RPMI7951 (cell line): Measurements from ENCODE around the gene CHDH. TPM values are rescaled to one million over a fixed set of nuclear protein-coding genes. Genes with fewer than 3 reads are reported as not detected.

Experiments used
- DNase-seq: peaks from one replicate; pipeline ENCODE4 v3.0.0-alpha.2; 2012; ENCODE audit warnings: low read depth
- total RNA-seq: library from RNA; depleted of rRNA; stranded (reverse); fragments of >200 nt; shearing (Covaris generic); gene quantifications from 2 replicates; pipeline ENCODE4 v1.2.3, GENCODE V29; 2014

The CHDH gene
- total RNA-seq, 1 experiment from 2014 or later, result not detected

DNA sequence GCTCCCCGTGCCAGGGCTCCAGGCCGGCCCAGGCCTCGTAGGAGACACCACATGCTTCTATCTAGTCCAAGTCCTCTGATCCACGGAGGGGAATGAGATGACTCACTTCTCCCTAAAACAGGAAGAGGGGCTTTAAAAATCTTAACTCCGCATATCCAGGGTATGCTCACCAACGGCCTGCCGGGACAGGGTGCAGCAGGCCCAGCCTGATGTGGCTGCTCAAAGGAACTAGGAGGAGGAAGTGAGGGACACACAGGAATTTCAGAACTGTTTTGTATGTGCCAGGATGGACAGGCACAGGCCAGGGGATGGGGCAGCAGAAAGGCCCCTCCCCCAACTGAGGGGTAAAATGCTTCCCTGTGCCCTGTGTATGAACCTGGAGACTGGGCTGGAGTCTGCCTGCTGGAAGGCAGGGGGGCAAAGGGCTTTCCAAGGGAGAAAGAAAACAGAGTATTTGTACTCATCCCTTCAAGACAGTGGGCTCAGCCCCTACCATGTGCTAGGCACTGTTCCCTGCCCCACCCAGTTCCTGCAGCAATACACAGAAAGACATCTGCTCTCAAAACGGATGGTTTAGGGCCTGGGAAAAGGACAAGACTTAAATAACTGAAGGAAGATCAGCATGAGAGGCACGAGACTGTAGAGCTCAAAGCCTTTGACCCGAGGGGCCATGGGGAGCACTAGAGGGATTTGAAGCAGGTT, 22.1 kb downstream of the CHDH start:
- DNase-seq, result no peak

- DNase-seq, result no peak
Observed at GRCh38 chr3:53823026-53823955, 22.9 kb downstream of the CHDH start.

- DNase-seq, result no peak
Observed at GRCh38 chr3:53822331-53822741, 23.9 kb downstream of the CHDH start.

DNA sequence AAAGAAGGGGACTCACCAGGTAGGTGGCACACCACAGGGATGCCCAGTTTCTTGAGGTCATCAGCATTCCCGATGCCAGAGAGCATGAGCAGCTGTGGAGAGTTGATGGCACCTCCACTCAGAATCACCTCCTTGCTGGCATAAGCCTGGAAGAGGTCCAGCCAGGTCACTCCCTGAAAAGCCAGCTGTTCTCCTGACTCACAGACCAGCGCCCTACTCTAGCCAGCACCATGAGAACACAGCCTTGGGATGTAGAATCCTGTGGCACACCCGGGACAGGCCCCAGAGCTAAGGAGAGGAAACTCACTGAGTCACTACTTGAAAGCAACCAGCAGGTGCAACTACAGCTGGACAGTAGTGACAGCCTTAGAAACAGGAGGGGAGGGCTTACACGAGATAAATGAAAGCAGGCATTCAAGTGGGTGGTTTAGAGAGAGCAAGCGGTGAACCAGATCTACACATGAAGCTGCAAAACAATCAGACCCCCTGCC, 24.5 kb downstream of the CHDH start:
- DNase-seq, result peak; percentile 39

DNA sequence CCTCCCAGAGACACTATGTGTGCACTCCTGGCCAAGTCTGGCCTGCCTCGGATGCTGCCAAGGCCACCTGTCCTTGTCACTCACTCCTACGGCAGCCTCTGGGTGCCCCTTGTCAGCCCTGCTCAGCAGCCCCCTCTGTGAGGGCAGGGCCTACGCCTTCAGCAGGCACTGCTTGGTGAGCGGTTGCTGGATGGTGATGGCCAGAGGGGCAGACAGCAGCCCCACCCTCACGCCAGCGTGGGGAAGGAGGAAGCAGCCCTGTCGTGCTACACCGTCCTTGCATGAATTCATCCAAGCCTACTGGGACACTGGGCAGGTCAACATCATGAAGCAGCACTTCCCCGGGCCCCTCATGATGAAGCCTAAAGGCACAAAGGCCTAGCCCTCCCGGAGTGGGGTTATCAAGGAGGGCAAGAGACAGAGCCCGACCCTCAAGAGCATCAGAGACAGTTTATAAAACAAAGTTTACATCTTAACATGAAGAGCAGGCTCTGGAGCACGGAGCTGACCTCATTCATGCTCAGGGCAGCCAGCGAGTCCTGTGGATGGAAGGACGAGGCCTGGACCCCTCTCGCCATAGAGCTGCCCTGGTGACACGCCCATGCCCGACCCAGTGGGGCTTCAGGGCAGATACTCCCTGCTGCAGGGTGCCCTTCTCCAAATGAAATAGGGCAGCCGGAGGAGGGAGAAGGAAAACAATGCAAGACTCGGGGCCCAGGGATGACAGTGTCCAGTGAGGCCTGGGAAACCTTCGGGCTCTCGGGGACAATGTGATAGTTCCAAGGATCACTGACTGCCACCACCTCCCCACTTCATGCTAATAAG, 25.3 kb downstream of the CHDH start:
- no peak for DNase-seq

DNA sequence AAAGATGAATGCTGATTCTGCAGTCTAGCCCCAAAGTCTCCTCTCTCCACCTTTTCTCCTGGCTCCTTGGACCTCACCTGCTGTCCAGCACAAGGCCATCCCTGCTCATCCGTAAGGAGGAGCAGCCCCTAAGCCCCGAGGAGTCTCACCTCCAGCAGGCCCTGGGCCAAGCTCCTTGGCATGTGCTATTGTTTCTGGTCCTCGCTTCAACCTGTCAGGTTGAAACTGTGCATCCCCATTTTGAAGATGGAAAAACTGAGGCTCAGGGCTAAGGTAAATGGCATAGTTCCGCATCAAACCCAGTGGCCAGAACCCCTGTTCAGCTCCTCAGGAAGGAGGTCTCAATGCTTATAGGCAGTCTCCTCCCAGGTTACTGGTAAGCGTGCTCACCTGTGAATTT, 26.1 kb downstream of the CHDH start:
- DNase-seq, result no peak

GRCh38 chr3:53819163-53819868, 26.9 kb downstream of the CHDH start:
- DNase-seq, result no peak

GRCh38 chr3:53818221-53819162, 27.7 kb downstream of the CHDH start:
- no peak for DNase-seq

DNA sequence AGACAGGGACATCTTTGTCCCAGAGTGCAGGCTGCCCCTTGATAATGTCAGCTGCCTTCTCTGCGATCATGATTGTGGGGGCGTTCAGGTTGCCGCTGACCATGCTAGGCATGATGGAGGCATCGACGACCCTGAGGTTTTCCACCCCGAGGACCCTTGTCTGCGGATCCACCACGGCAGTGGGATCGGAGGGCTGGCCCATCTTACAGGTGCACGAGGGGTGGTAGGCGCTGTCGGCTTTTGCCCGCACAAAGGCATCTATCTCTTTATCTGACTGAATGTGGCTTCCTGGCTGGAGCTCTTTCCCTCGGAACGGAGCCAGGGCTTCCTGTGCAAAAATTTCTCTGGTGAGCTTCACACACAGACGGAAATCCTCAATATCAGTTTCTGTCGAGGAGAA, 28.4 kb downstream of the CHDH start:
- DNase-seq, result no peak

- DNase-seq, result no peak
Observed at GRCh38 chr3:53817211-53817610, 29.0 kb downstream of the CHDH start.

DNA sequence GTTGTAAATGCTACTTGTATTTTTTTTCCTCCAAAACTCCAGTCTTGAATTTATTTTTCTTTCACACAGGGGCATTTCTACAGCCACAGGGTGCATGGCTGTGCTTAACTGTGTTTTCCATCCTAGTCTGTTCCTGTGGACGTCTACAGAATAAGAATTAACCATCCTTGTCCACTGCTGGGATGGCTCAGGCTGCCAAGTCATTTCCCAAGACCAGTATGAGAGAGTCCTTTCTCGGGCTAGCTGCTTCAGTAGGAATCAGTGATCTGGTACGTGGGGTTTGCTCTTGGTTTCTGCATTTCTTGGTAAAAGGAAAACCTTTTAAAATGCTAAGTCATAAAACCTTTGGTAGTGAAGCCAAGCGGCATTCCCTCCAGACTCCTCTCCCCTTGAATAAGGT, 29.8 kb downstream of the CHDH start:
- no peak for DNase-seq

DNA sequence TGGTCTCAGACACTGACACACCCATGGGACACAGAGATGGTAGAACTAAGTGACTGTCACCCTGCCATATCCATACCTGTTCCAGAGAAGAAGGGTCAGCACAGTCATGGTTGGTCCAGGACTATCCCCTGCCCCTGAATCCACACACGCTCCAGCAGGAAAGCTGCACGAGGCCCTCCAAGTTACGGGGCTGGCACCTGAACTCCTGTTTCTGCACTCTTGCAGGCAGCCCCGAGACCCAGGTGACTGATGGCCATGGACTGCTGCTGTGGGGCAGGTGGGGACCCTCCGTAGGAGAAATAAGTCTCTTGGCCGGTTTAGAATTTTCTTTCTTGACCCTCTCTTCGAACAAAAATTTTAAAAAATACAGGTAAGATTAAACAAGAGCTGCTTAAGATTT, 30.6 kb downstream of the CHDH start:
- DNase-seq, result no peak

- DNase-seq, result no peak
Observed at GRCh38 chr3:53815067-53815466, 31.2 kb downstream of the CHDH start.

GRCh38 chr3:53813876-53814275, 32.3 kb downstream of the CHDH start:
- DNase-seq, result no peak

DNA sequence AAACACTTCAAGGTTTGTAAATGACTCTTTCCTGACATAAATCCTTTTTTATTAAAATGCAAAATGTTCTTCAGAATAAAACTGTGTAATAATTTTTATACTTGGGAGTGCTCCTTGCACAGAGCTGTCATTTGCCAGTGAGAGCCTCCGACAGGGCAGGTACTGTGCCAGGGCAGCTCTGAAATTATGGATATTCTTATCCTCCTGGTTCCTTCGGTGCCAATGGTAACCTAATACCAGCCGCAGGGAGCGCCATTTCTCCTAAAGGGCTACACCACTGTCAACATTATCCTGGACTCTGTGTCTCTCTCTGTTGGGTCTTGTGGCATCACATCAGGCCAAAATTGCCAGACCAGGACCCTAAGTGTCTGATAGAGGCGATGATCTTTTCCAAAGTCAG, 33.0 kb downstream of the CHDH start:
- DNase-seq, result no peak

DNA sequence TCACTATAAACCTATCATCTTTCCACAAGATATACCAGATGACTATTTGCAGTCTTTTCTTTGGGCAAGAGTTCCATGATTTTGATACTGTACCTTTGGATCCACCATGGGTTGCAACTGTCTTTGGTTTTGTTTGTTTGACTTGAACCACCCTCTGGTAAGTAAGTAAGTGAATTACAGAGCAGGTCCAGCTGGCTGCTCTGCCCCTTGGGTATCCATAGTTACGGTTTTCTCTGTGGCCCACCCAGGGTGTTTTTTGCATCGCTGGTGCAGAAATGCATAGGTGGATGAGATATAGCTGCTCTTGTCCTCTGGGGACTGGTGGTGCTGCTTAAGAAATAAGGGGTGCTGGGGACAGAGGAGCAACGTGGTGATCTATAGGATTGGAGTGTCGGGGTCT, 33.8 kb downstream of the CHDH start:
- DNase-seq, result no peak

GRCh38 chr3:53811143-53811927, 34.9 kb downstream of the CHDH start:
- DNase-seq, result no peak

GRCh38 chr3:53809764-53810400, 36.3 kb downstream of the CHDH start:
- no peak for DNase-seq

DNA sequence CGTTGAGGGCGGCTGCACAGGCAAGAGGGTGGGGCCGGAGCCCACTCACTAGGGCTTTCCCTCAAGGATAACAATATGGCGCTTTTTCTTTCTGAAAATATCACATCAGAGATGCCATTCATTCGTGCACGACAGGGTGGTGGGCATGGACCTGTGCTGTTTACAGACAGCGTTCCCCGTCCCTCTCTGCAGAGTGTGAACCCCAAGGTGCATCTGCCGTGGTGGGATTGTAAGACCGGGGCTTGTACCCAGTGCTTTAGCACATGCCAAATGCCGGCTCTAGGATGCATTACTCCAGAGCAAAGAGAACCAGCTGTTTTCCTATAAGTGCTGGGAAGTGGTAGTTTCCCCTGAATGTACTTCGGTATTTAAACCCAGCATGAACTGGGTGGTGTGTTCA, 37.0 kb downstream of the CHDH start:
- DNase-seq, result no peak
